Measurements from ENCODE around the gene KLHL3. TPM values are rescaled to one million over a fixed set of nuclear protein-coding genes. Genes with fewer than 3 reads are reported as not detected.

The KLHL3 gene
- total RNA-seq = 2.9 and 3.8 TPM in 2 replicates

GRCh38 chr5:137735555-137736284 lies at the start of gene KLHL3:
Gene KLHL3 (minus strand): TSS chr5:137736089. CDS start chr5:137735646, 443 bp downstream.

GRCh38 chr5:137754188-137754960 lies 18.5 kb upstream of the KLHL3 start, which contains the start of gene HNRNPA0:
Gene HNRNPA0 (minus strand): TSS chr5:137754363. CDS start chr5:137754066, 297 bp downstream.

Small RNA genes lying within 50 kb of the gene (small RNA-seq; reads per million reads assigned to genes)
- gene MIR874 = 26.4 reads per million, percentile 96 among the genes with 10 or more reads in this experiment

Other genes with a start within 250 kb of the KLHL3 start
- 145 and 172 TPM in 2 replicates for gene SPOCK1, start 236.8 kb downstream of the KLHL3 start, total RNA-seq
- 20.6 and 21.3 TPM in 2 replicates for gene HNRNPA0, start 18.3 kb upstream of the KLHL3 start, total RNA-seq
- not detected in 2 replicates for gene MYOT, start 131.8 kb upstream of the KLHL3 start, total RNA-seq
- gene PKD2L2, start 153.4 kb upstream of the KLHL3 start, total RNA-seq = 0.13 TPM in 1 of 2 replicates, not detected in the other

All from articular chondrocyte of knee joint (primary cell).